ENCODE results near the gene BCKDK.

BCKDK gene

GRCh38 chr16:31105677-31106213 is 2.4 kb upstream of the BCKDK start:
- CTCF ChIA-PET = no interaction called here
- TF ChIP-seq ZNF133 (tag by site-specific recombination; IDR thresholded peaks at IDR 0.05) = no peak
- peak; percentile 69 for TF ChIP-seq ZNF362 (tag by site-specific recombination; IDR thresholded peaks at IDR 0.05)
- TF ChIP-seq SP7 (tag by site-specific recombination; IDR thresholded peaks at IDR 0.05) = peak; percentile 75
- TF ChIP-seq ZNF621 (tag by site-specific recombination; IDR thresholded peaks at IDR 0.05) = no peak
- TF ChIP-seq BCL11B (tag by site-specific recombination; IDR thresholded peaks at IDR 0.05; ENCODE audit: low read depth) = 0 out of 2 replicates have a peak, but pooled peaks have one; percentile 36
- TF ChIP-seq ZBTB26 (tag by site-specific recombination; optimal IDR thresholded peaks at IDR 0.05) = peak; percentile 50
- TF ChIP-seq OSR2 (tag by site-specific recombination; IDR thresholded peaks at IDR 0.05) = no peak
- TF ChIP-seq ZNF426 (tag by site-specific recombination; IDR thresholded peaks at IDR 0.05) = no peak
- TF ChIP-seq ZNF184 (tag by site-specific recombination; IDR thresholded peaks at IDR 0.05) = no peak
- TF ChIP-seq ZBTB21 (tag by site-specific recombination; IDR thresholded peaks at IDR 0.05) = 0 out of 2 replicates have a peak, but pooled peaks have one; percentile 11
- TF ChIP-seq ZNF692 (tag by site-specific recombination; IDR thresholded peaks at IDR 0.05) = no peak
- no peak for TF ChIP-seq TSHZ1 (tag by site-specific recombination; IDR thresholded peaks at IDR 0.05; ENCODE audit: borderline replicate concordance)
- TF ChIP-seq BCL11A (tag by site-specific recombination; IDR thresholded peaks at IDR 0.05; ENCODE audit: low read depth) = peak; percentile 72; the same call in 1 of the 2 replicates
- TF ChIP-seq, protein P1, sequence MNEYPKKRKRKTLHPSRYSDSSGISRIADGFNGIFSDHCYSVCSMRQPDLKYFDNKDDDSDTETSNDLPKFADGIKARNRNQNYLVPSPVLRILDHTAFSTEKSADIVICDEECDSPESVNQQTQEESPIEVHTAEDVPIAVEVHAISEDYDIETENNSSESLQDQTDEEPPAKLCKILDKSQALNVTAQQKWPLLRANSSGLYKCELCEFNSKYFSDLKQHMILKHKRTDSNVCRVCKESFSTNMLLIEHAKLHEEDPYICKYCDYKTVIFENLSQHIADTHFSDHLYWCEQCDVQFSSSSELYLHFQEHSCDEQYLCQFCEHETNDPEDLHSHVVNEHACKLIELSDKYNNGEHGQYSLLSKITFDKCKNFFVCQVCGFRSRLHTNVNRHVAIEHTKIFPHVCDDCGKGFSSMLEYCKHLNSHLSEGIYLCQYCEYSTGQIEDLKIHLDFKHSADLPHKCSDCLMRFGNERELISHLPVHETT (tag by site-specific recombination; IDR thresholded peaks at IDR 0.05) = peak; percentile 35; the same call in 1 of the 2 replicates
- no peak for TF ChIP-seq ZNF266 (tag by site-specific recombination; IDR thresholded peaks at IDR 0.05; ENCODE audit: low read depth)
- TF ChIP-seq, protein P2, sequence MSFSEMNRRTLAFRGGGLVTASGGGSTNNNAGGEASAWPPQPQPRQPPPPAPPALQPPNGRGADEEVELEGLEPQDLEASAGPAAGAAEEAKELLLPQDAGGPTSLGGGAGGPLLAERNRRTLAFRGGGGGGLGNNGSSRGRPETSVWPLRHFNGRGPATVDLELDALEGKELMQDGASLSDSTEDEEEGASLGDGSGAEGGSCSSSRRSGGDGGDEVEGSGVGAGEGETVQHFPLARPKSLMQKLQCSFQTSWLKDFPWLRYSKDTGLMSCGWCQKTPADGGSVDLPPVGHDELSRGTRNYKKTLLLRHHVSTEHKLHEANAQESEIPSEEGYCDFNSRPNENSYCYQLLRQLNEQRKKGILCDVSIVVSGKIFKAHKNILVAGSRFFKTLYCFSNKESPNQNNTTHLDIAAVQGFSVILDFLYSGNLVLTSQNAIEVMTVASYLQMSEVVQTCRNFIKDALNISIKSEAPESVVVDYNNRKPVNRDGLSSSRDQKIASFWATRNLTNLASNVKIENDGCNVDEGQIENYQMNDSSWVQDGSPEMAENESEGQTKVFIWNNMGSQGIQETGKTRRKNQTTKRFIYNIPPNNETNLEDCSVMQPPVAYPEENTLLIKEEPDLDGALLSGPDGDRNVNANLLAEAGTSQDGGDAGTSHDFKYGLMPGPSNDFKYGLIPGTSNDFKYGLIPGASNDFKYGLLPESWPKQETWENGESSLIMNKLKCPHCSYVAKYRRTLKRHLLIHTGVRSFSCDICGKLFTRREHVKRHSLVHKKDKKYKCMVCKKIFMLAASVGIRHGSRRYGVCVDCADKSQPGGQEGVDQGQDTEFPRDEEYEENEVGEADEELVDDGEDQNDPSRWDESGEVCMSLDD (tag by site-specific recombination; IDR thresholded peaks at IDR 0.05) = no peak
- no peak for TF ChIP-seq ZNF366 (tag by site-specific recombination; conservative IDR thresholded peaks at IDR 0.05)
- 0 out of 2 replicates have a peak, but pooled peaks have one; percentile 14 for TF ChIP-seq ZNF623 (tag by site-specific recombination; IDR thresholded peaks at IDR 0.05)
- TF ChIP-seq ZXDB (tag by site-specific recombination; IDR thresholded peaks at IDR 0.05) = peak; percentile 75; the same call in 1 of the 2 replicates
- 0 out of 2 replicates have a peak, but pooled peaks have one; percentile 67 for TF ChIP-seq ZNF324 (tag by site-specific recombination; IDR thresholded peaks at IDR 0.05)
- TF ChIP-seq EGR2 (tag by site-specific recombination; IDR thresholded peaks at IDR 0.05; ENCODE audit: low read depth) = peak; percentile 30; the same call in 1 of the 2 replicates
- TF ChIP-seq ZNF843 (tag by site-specific recombination; IDR thresholded peaks at IDR 0.05) = peak; percentile 49; the same call in 1 of the 2 replicates
- TF ChIP-seq ZSCAN30 (tag by site-specific recombination; IDR thresholded peaks at IDR 0.05) = peak; percentile 54
- TF ChIP-seq, protein P3, sequence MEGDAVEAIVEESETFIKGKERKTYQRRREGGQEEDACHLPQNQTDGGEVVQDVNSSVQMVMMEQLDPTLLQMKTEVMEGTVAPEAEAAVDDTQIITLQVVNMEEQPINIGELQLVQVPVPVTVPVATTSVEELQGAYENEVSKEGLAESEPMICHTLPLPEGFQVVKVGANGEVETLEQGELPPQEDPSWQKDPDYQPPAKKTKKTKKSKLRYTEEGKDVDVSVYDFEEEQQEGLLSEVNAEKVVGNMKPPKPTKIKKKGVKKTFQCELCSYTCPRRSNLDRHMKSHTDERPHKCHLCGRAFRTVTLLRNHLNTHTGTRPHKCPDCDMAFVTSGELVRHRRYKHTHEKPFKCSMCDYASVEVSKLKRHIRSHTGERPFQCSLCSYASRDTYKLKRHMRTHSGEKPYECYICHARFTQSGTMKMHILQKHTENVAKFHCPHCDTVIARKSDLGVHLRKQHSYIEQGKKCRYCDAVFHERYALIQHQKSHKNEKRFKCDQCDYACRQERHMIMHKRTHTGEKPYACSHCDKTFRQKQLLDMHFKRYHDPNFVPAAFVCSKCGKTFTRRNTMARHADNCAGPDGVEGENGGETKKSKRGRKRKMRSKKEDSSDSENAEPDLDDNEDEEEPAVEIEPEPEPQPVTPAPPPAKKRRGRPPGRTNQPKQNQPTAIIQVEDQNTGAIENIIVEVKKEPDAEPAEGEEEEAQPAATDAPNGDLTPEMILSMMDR (tag by site-specific recombination; IDR thresholded peaks at IDR 0.05) = peak; percentile 84
- TF ChIP-seq ZIC2 (tag by site-specific recombination; IDR thresholded peaks at IDR 0.05) = no peak

More at GRCh38 chr16:31105677-31106213, 2.4 kb upstream of the BCKDK start:
- H3K4me3 ChIP-seq (ENCODE audit: low read depth, low read length) = no peak overlapping the region
- peaks cover 0 to 15% of the 10 kb centered on the region in 2 experiments; a peak in 1 of 3 replicates for H3K36me3 ChIP-seq (ENCODE audit: control insufficient read depth in 2 of 2, insufficient read depth in 1 of 2, low read length in 2 of 2)
- no peaks in the 10 kb centered on the region for H3K9me3 ChIP-seq (ENCODE audit: control insufficient read depth, insufficient read depth, low read depth, low read length)
- peak overlapping the region; percentile 70 for H3K27ac ChIP-seq (ENCODE audit: extremely low read depth, low read depth, low read length)
- no peaks in the 10 kb centered on the region; the same call in none of the 2 replicates for H3K4me1 ChIP-seq (ENCODE audit: control insufficient read depth, insufficient read depth, low read length)
- POLR2A ChIA-PET = no interaction called here

Measured in HEK293 (cell line).